Activated T-helper 1 cell treated with anti-CD3 and anti-CD28 coated beads, Interleukin-2, amount 50 U/mL, for 16 hours (primary cell): ENCODE data around the gene SIGLEC5.
"Not testable (repeated sequence)": the region's sequence is repeated elsewhere in the genome, so short reads cannot be mapped to it uniquely, and the experiment has no call there.

ENCODE experiments used
- DNase-seq, 2 donors: peaks; one replicate each; pipeline ENCODE4 v3.0.0-alpha.2; 2020; ENCODE audit warnings: low read depth in 1 of 2, low spot score in 1 of 2

SIGLEC5 gene

GRCh38 chr19:51630315-51630714, at the start of gene SIGLEC5:
SIGLEC5 (minus strand) TSS chr19:51630401; CDS start chr19:51630335, 66 bp downstream.
- not testable (repeated sequence) for DNase-seq

- no peak for DNase-seq
Observed at GRCh38 chr19:51676566-51677083, 46.4 kb upstream of the SIGLEC5 start.

- not testable (repeated sequence) for DNase-seq
Observed at GRCh38 chr19:51675911-51676565, 45.8 kb upstream of the SIGLEC5 start.

- no peak for DNase-seq
Observed at GRCh38 chr19:51668216-51668615, 38.0 kb upstream of the SIGLEC5 start.

- DNase-seq = no peak
Observed at GRCh38 chr19:51664997-51665396, 34.8 kb upstream of the SIGLEC5 start.

- DNase-seq = no peak
Observed at GRCh38 chr19:51664131-51664530, 33.9 kb upstream of the SIGLEC5 start.

- no peak for DNase-seq
Observed at GRCh38 chr19:51663650-51664049, 33.4 kb upstream of the SIGLEC5 start.

GRCh38 chr19:51660975-51661600, 30.9 kb upstream of the SIGLEC5 start:
- DNase-seq = peak in 1 of 2 donors; percentile 9

- DNase-seq = no peak
Observed at GRCh38 chr19:51654783-51655182, 24.6 kb upstream of the SIGLEC5 start.

GRCh38 chr19:51653162-51653561, 23.0 kb upstream of the SIGLEC5 start:
- DNase-seq = no peak

GRCh38 chr19:51652266-51652665, 22.1 kb upstream of the SIGLEC5 start:
- no peak for DNase-seq

- no peak for DNase-seq
Observed at GRCh38 chr19:51651216-51651846, 21.1 kb upstream of the SIGLEC5 start.

- no peak for DNase-seq
Observed at GRCh38 chr19:51647318-51647717, 17.1 kb upstream of the SIGLEC5 start.

- not testable (repeated sequence) for DNase-seq
Observed at GRCh38 chr19:51646730-51647129, 16.5 kb upstream of the SIGLEC5 start, which contains the start of gene SIGLEC14. SIGLEC14 (minus strand) TSS chr19:51646825; CDS start chr19:51646759, 66 bp downstream.

- DNase-seq = no peak
Observed at GRCh38 chr19:51644636-51645271, 14.6 kb upstream of the SIGLEC5 start.

GRCh38 chr19:51641648-51642047, 11.4 kb upstream of the SIGLEC5 start:
- no peak for DNase-seq

GRCh38 chr19:51640386-51640785, 10.2 kb upstream of the SIGLEC5 start:
- DNase-seq = no peak

- no peak for DNase-seq
Observed at GRCh38 chr19:51639916-51640315, 9.7 kb upstream of the SIGLEC5 start.

- DNase-seq = no peak
Observed at GRCh38 chr19:51637362-51637978, 7.3 kb upstream of the SIGLEC5 start.

GRCh38 chr19:51632126-51632525, 1.9 kb upstream of the SIGLEC5 start:
- no peak for DNase-seq
